ENCODE results near the gene LRRC73.
A peak's percentile ranks its signal among the peaks of the same experiment; 100 is the strongest.

LRRC73 gene

DNA sequence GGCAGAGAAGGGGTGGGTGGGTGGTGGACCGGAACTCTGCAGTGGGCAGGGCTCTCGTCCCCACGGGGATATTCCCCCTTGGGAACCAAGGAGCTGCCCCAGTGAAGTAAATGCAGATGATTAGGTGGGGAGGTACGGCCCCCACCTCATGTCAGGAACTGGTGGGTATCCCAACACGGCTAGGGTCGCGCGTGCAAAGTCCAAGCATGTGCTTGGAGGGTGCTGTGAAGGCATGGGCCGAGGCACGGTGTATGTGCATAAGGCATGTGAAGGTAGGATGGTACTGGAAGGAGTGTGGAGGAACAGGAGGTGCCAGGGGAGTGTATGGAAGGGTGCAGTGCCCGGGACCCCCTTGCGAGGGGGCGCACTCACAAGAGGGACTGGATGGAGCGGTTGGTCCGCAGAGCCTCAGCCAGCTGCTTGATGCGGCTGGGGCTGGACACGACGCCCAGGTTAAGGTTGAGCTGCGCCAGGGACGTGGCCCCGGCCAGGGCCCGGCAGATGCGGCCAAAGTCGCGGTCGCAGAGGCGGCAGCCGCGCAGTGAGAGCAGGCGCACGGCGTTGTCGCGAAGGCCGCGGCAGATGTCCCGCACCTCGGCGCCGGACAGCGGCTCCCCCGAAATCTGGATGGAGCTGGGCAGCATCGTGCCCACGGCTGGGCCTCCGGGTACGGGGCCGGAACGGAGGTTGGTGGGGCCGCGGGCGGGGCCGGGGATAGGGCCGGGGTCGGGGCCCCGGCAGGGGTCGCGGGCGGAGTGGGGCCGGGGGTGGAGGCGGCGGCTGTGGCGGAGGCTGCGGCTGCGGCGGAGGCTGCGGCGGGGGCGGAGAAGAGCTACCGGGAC, 783 bp downstream of the LRRC73 start:
- Histone ChIP-seq H3K79me2 (ENCODE audit: insufficient read depth, low read length) (peaks cover 7% of the 10 kb centered on the region), H3K9ac (ENCODE audit: low read depth, low read length) (no peak overlapping the region), H3K27ac (ENCODE audit: low read length) (no peak overlapping the region), H3K36me3 (ENCODE audit: insufficient read depth, low read length) (peaks cover 57% of the 10 kb centered on the region), H3K4me2 (ENCODE audit: insufficient read depth, low read length) (no peak overlapping the region), H4K20me1 (ENCODE audit: insufficient read depth, low read length) (peaks cover 16% of the 10 kb centered on the region), H3K9me3 (ENCODE audit: insufficient read depth, low read length, severe bottlenecking) (no peaks in the 10 kb centered on the region), H3K27me3 (ENCODE audit: insufficient read depth, low read length, poor library complexity) (no peaks in the 10 kb centered on the region), H3K4me1 (ENCODE audit: insufficient read depth, low read length) (peaks cover 3% of the 10 kb centered on the region; the same call in 1 of the 2 replicates), H3K4me3 (ENCODE audit: low read depth in 1 of 2, low read length in 2 of 2) (no peak overlapping the region), H2AFZ (ENCODE audit: low read depth, low read length) (no peak overlapping the region)
- ATAC-seq (ENCODE audit: insufficient read depth, low read depth) (no peak), DNase-seq (no peak)
- TF ChIP-seq, protein P1, sequence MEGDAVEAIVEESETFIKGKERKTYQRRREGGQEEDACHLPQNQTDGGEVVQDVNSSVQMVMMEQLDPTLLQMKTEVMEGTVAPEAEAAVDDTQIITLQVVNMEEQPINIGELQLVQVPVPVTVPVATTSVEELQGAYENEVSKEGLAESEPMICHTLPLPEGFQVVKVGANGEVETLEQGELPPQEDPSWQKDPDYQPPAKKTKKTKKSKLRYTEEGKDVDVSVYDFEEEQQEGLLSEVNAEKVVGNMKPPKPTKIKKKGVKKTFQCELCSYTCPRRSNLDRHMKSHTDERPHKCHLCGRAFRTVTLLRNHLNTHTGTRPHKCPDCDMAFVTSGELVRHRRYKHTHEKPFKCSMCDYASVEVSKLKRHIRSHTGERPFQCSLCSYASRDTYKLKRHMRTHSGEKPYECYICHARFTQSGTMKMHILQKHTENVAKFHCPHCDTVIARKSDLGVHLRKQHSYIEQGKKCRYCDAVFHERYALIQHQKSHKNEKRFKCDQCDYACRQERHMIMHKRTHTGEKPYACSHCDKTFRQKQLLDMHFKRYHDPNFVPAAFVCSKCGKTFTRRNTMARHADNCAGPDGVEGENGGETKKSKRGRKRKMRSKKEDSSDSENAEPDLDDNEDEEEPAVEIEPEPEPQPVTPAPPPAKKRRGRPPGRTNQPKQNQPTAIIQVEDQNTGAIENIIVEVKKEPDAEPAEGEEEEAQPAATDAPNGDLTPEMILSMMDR (IDR thresholded peaks at IDR 0.05; ENCODE audit: borderline replicate concordance, extremely low read depth, low read length, poor library complexity, severe bottlenecking) = no peak
- TF ChIP-seq EZH2 (IDR thresholded peaks at IDR 0.05; ENCODE audit: borderline replicate concordance, low read depth, low read length, severe bottlenecking) = no peak

DNA sequence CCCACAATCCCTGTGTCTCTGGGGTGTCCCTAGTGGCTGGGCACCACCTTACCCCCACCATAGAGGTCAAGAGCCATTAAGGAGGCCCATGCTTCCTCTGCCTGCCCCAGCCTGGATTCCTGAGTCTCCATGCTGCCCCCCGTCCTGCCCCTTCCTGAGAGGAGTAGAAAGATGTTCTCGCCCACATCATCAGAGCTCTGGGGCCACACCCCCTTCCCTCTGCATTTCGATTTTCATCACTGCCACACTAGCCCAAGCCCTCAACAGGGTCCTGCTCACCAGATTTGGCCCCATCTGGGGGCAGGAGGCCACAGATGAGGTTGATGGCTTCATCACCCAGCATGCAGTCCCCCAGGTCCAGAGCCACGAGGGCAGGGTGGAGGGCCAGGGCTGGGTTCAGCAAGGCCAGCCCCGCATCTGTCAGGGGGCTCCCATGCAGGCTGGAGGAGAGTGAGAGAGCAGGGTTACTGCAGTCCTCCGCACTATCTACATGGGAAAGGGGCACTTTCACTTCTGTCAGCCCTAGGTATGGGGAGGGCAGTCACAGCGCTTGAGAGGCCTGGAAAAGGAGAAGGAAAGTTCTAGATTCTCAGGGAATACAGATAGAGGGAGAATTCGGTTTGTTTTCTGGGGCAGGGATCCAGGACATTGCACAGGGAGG, 1.5 kb downstream of the LRRC73 start:
- Histone ChIP-seq H3K27me3 (ENCODE audit: insufficient read depth, low read length, poor library complexity) (no peaks in the 10 kb centered on the region), H3K4me3 (ENCODE audit: low read depth in 1 of 2, low read length in 2 of 2) (no peak overlapping the region), H4K20me1 (ENCODE audit: insufficient read depth, low read length) (peaks cover 16% of the 10 kb centered on the region), H3K36me3 (ENCODE audit: insufficient read depth, low read length) (peaks cover 55% of the 10 kb centered on the region), H3K79me2 (ENCODE audit: insufficient read depth, low read length) (peaks cover 3% of the 10 kb centered on the region; the same call in 1 of the 2 replicates), H3K9ac (ENCODE audit: low read depth, low read length) (no peak overlapping the region), H3K27ac (ENCODE audit: low read length) (no peak overlapping the region), H2AFZ (ENCODE audit: low read depth, low read length) (no peak overlapping the region), H3K4me1 (ENCODE audit: insufficient read depth, low read length) (no peaks in the 10 kb centered on the region), H3K4me2 (ENCODE audit: insufficient read depth, low read length) (no peak overlapping the region), H3K9me3 (ENCODE audit: insufficient read depth, low read length, severe bottlenecking) (no peaks in the 10 kb centered on the region)
- ATAC-seq (ENCODE audit: insufficient read depth, low read depth) = no peak
- no peak for DNase-seq
- TF ChIP-seq, protein P1 (IDR thresholded peaks at IDR 0.05; ENCODE audit: borderline replicate concordance, extremely low read depth, low read length, poor library complexity, severe bottlenecking) = no peak
- no peak for TF ChIP-seq EZH2 (IDR thresholded peaks at IDR 0.05; ENCODE audit: borderline replicate concordance, low read depth, low read length, severe bottlenecking)

DNA sequence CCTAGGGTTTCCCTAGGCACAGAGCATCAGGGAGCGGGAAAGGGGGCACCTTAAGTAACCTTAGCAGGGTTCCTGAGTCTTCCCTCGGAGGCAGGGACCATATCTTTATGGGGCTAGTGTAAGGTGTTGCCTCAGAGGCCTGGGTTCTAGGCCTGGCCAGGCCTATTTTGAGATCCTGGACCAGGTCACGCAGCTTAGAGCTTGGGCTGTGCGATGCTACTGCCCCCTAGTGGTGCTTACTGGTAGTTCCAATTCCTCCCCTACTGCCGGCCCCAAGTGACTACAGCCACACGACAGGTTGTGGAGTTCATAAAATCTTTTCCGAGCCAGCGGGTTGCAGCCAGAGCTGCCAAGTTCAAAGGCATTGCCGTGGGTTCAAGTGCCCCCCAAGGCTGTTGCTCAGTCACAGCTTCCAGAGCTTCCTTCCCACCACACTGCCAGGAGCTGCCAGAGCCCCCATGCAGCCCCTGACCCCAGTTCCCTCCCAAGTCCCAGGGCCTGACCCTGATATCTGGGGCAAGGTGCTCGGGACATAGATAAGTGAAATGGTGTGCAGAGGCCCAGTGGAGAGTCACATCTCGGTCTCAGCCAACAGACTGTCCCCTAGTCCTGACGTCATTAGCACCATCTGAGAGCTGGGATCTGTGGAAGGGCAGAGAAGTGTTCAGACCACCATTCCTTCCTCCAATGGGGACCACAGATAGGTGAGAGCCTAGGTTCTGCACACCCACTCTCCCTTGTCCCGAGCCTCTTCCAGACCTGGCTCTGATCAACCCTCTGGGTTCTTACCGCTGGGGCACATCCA, 3.3 kb downstream of the LRRC73 start:
- H3K4me2 ChIP-seq (ENCODE audit: insufficient read depth, low read length) = no peak overlapping the region

More for the DNA sequence above, 3.3 kb downstream of the LRRC73 start:
- H3K27ac ChIP-seq (ENCODE audit: low read length) = no peak overlapping the region
- peaks cover 7% of the 10 kb centered on the region; the same call in 1 of the 2 replicates for H4K20me1 ChIP-seq (ENCODE audit: insufficient read depth, low read length)
- DNase-seq (peak; percentile 79), ATAC-seq (ENCODE audit: insufficient read depth, low read depth) (peak; percentile 87)
- TF ChIP-seq EZH2 (IDR thresholded peaks at IDR 0.05; ENCODE audit: borderline replicate concordance, low read depth, low read length, severe bottlenecking) = no peak
- TF ChIP-seq, protein P1 (IDR thresholded peaks at IDR 0.05; ENCODE audit: borderline replicate concordance, extremely low read depth, low read length, poor library complexity, severe bottlenecking) = peak; percentile 95
- H3K4me3 ChIP-seq (ENCODE audit: low read depth in 1 of 2, low read length in 2 of 2) = no peak overlapping the region
- no peak overlapping the region for H3K9ac ChIP-seq (ENCODE audit: low read depth, low read length)
- no peaks in the 10 kb centered on the region for H3K79me2 ChIP-seq (ENCODE audit: insufficient read depth, low read length)
- H3K4me1 ChIP-seq (ENCODE audit: insufficient read depth, low read length) = no peaks in the 10 kb centered on the region
- no peaks in the 10 kb centered on the region for H3K27me3 ChIP-seq (ENCODE audit: insufficient read depth, low read length, poor library complexity)
- peaks cover 55% of the 10 kb centered on the region for H3K36me3 ChIP-seq (ENCODE audit: insufficient read depth, low read length)
- no peak overlapping the region for H2AFZ ChIP-seq (ENCODE audit: low read depth, low read length)
- H3K9me3 ChIP-seq (ENCODE audit: insufficient read depth, low read length, severe bottlenecking) = no peaks in the 10 kb centered on the region
